GM18499 (cell line): ENCODE data around the gene CXCL10.
"Not testable (repeated sequence)": the region's sequence is repeated elsewhere in the genome, so short reads cannot be mapped to it uniquely, and the experiment has no call there.

Experiments used
- ATAC-seq: cut with Tn5 transposase; IDR thresholded peaks from one replicate; pipeline ENCODE4 v1.9.1; 2021; ENCODE audit warnings: moderate number of reproducible peaks; ENCODE audit not compliant: insufficient read depth, unreplicated experiment

CXCL10 gene

DNA sequence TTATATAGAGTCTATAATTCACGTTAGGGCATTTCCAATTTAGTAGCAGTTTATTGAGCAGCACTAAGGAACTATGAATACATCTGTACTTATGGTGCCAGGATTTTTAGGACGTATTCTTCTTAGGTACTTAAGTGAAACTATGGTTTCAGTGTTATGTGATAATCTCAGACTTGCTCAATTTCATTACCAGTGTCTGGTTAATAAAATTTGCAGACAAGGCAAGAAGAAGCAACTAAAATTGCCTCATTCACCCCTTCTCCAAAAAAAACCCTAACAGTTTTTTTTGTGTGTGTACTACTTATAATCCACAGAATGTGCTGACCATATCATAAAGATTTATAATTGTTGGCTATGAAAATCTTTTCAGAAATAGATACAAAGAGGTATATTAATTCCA is 6.0 kb upstream of the CXCL10 start:
- ATAC-seq: no peak

- no peak for ATAC-seq
Measured at GRCh38 chr4:76028350-76028765, 5.1 kb upstream of the CXCL10 start.

DNA sequence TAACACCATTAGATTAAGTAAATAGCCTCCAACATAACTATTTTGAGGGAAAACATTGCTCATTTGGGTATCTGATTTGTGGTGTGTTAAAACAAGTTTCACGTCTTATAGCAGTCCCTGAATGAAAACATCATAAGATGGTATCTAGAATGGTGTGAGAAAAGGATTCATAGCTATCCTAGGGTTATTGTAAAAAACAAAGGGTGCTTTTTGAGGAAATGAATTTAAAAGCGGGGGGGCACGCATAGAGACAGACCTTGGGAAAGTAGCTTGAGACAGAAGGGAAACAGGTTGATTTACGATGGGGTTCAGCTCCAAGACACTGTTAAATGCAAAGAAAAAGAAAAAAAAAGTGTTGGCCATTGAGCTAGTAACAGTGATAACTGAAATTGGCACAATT is 768 bp upstream of the CXCL10 start:
- no peak for ATAC-seq

DNA sequence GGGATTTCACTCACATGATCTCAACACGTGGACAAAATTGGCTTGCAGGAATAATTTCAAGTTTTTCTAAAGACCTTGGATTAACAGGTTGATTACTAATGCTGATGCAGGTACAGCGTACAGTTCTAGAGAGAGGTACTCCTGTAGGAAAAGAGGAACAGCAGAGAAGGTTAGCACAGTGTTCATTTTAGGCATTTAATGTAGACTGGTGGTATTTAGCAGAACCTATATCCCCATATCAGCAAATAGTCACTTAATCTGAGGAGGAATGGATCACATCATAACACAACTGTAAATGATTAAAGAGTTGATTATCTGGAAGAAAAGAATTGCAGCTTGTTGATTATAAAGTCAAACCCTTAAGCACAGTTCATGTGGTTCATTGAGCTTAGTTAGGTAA is 620 bp downstream of the CXCL10 start:
- ATAC-seq: no peak

DNA sequence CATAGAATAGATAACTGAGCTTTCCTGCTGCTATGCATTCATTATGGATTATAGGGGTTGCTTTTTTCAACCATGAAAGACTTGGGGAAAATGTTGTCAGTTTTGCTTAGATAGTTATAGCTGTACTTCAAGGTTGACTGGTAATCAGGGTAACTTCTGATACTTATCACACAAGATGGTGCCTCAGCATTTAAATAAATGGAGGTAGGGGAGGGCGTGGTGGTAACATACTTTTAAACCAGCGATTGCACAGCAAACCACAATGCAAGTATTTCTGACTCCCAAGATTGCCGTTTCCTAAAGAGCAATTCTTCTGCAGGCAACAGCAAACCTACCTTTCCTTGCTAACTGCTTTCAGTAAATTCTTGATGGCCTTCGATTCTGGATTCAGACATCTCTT is 1.3 kb downstream of the CXCL10 start:
- no peak for ATAC-seq

- ATAC-seq: no peak
Measured at GRCh38 chr4:76017056-76017686, 6.1 kb downstream of the CXCL10 start.

GRCh38 chr4:76016393-76016792 is 6.9 kb downstream of the CXCL10 start:
- ATAC-seq: peak; percentile 43

DNA sequence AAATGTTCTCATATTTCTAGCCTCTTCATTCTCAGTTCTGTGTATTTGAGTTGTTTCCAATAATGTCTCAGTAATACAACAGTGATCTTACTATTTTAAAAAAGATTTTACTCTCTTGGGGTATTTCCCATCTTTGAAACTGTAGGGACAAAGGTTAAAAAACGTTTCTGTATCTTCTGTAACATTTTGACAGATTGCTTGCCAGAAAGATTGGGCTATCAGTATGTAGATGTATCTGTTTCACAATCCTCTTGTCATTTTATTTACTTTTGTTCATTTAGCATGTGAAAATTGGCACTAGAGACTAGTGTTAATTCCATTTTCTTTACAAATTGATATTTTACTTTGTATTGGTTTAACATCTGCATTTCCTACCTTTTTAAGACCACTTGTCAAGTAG is 9.8 kb downstream of the CXCL10 start:
- no peak for ATAC-seq

- ATAC-seq: no peak
Measured at GRCh38 chr4:76012388-76012801, 10.9 kb downstream of the CXCL10 start.

DNA sequence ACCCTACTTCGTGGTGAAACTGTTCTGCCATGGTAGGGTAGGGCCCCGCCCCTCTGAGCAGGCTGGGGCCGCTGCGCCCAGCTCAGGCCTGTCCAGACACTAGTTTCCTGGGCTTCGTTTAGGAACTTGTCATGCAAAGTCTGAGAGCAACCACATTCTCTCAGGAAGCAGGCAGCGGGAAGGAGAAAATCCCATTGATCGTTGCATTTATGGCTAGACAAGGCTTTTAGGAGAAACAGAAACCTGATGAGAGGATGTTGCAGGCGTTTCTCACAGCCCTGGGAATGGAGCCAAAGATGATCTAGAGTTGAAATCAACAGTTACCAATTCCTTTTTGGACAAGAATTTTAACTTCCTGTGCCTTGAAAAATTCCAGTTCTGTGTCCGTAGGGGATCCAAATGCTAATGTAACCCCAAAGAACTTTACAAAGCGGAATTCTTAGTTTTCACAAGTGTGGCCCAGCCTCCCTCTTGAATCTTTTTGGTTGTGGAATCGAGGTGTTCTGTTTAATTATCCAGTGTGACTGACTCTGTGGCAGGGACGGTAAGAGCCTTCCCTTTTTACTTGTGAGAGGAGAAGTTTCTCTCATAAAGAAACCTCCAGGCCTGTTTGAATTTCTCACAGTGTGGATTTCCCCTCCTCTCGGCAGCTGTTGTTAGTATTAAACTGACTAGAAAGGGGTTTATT is 11.5 kb downstream of the CXCL10 start:
- ATAC-seq: peak; percentile 48

DNA sequence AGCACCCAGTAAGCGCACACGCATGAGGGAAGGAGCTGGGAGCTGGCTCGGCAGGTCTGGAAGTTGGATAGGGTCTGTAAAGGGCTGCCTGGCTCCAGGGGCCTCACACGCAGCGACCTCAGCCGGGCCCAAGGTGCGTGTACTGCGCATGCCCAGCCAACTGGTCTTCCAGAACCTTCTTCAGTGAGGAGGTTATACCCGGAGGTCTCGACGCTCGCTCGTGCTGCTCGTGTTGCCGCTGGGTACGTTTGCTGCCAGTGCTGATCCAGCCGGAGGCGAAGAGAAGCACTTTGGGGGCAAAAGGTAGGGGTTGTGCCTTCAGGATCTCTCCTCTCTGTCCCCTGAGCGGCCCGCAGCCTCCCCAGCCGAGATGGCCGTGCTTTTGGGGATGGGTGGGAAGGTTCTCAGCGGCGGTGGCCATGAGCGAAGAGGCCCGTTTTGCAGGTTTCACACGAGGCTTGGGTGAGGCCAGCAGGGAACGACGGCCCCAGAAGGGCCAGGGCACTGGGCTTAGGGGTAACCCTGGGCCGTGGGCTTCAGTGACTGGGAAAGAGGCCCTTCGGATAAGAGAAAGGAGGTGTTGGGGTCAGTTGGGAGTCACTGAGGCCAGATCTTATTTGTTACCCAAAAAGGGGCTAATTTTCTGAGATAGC is 12.2 kb downstream of the CXCL10 start:
- ATAC-seq: no peak

- no peak for ATAC-seq
Measured at GRCh38 chr4:76010576-76010975, 12.7 kb downstream of the CXCL10 start.

DNA sequence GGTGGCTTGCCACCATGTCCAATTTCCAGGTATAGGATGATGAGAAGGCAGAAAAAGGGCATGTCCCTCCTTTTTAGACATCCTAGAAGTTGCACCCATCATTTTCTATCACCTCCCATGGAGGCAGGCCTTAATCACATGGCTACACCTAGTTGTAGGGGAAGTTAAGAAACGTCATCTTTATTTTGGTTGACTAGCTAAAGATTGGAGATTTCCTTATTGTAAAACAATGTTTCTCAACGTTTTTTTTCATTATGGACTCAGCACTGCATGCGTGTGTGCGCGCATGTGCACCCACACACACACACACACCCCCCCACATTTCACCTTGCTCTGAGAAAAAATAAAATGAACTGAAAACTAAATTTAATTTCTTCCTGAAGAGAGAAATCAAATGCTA is 14.0 kb downstream of the CXCL10 start:
- ATAC-seq: no peak

DNA sequence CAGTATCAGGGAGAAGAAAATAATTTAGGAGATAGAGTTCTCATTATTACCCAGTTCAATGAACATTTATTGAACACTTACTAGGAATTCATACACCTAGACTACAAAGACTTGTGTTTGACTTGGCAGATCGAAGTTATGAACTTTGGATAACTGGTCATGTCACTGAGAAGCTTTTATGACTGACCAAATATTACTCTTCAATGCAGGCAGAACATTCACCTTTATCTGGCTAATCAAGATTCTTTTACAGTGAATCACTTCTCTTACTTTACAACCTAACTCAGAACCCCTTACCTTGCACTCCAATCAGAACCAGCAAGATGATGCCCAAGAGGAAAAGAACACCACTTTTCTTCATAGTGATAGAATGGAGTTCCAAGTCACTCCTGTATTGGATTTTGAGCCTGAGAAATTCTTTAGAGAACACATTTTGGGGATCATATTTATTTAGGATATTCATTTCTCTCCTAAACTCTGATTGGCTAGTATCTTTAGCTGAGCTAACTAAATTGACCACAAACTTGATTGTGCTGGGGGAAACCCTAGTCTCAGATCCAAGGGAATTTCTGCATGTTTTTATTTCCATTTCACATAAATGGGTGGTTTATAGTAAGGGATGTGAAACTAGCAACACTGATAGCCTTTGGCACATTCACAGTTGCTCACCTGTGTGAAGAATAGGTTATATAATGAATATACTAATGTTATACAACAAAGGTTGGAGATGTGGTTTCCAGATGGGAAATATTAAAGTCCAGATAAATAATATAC is 16.0 kb downstream of the CXCL10 start, which contains the start of gene CXCL9:
Gene CXCL9 (minus strand): TSS at position 421 of the 774 bp plus-strand sequence. CDS start 60 bp downstream, at position 361.
- ATAC-seq: no peak

DNA sequence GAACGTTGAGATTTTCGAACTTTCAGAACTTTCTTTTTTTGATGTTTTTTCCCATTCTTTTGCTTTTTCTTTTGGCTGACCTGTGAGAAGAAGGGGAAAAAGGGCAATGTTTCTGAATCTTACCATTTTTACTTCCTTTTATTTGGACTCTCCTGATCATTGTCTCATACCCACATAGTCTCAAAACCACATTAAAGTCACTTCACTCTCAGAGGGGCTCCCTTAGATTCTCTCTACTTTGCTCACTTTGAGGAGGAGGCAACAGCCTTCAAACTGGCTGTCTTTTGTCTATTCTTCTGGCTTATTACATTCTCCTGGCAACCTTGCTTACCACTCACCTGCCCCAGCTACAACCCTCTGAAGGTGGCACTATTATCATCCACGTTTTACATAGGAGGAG is 19.7 kb downstream of the CXCL10 start:
- ATAC-seq: no peak

DNA sequence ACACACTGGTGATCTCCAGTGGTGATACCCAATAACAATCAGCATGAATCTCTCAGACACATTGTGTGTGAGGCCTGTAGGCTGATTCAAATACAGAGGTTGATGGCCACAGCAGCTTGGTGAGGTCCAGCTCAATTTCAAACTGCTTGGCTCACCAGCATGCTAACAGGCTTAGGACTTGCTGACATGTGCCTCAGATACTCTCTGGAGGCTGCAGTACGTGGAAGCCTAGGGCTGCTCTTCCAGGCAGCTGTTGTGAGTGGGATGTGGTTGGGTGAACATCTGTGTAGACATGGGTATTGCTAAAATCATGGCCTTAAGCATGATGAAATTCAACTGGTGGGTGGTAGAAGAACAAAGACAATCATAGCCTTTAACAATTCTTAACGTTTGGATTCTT is 20.3 kb downstream of the CXCL10 start:
- ATAC-seq: no peak

GRCh38 chr4:76002176-76002575 is 21.1 kb downstream of the CXCL10 start:
- no peak for ATAC-seq

GRCh38 chr4:76001700-76002099 is 21.6 kb downstream of the CXCL10 start:
- no peak for ATAC-seq

GRCh38 chr4:76000279-76000678 is 23.0 kb downstream of the CXCL10 start:
- ATAC-seq: no peak

DNA sequence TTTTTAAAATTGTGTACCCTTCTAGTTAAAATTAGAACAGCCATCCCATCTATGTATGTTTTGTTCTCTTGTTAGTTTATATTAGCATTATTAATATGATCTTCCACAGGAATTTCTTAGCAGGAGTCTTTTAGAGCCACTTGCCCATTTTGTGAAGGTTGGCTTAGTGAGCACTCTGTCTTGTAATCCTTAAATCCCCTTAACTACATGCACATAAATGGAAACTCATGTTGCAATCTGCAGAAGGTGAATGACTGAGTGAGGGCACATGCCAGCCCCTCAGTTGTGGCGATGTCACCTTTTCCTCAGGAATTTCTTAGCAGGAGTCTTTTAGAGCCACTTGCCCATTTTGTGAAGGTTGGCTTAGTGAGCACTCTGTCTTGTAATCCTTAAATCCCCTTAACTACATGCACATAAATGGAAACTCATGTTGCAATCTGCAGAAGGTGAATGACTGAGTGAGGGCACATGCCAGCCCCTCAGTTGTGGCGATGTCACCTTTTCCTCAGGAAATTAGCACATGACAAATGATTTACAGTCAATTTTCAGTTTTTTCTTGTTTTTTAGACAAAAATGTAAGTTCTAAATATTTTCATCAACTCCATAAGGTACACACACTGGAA is 24.7 kb downstream of the CXCL10 start:
- ATAC-seq: not testable (repeated sequence)
